ENCODE measurements around the gene SLC22A7.

SLC22A7 gene

GRCh38 chr6:43297644-43298564 is at the start of gene SLC22A7:
Gene SLC22A7, plus strand, starts transcription at chr6:43298260. Its CDS starts 99 bp downstream, at chr6:43298359.
- no peak for DNase-seq (ENCODE audit: low read depth)

GRCh38 chr6:43248791-43249190 is 49.3 kb upstream of the SLC22A7 start:
- DNase-seq (ENCODE audit: low read depth), result no peak

- DNase-seq (ENCODE audit: low read depth), result no peak
These were observed 47.1 kb upstream of the SLC22A7 start for GRCh38 chr6:43250992-43251373.

GRCh38 chr6:43253401-43253800 is 44.7 kb upstream of the SLC22A7 start:
- no peak for DNase-seq (ENCODE audit: low read depth)

GRCh38 chr6:43254138-43254817 is 43.8 kb upstream of the SLC22A7 start:
- DNase-seq (ENCODE audit: low read depth), result peak; percentile 26

- DNase-seq (ENCODE audit: low read depth), result no peak
These were observed 43.2 kb upstream of the SLC22A7 start for GRCh38 chr6:43254846-43255245.

GRCh38 chr6:43255408-43256054 is 42.5 kb upstream of the SLC22A7 start:
- no peak for DNase-seq (ENCODE audit: low read depth)

- no peak for DNase-seq (ENCODE audit: low read depth)
These were observed 41.2 kb upstream of the SLC22A7 start for GRCh38 chr6:43256670-43257366.

GRCh38 chr6:43257367-43258145 is 40.5 kb upstream of the SLC22A7 start:
- DNase-seq (ENCODE audit: low read depth), result no peak

- no peak for DNase-seq (ENCODE audit: low read depth)
These were observed 39.9 kb upstream of the SLC22A7 start for GRCh38 chr6:43258180-43258579.

- DNase-seq (ENCODE audit: low read depth), result no peak
These were observed 39.0 kb upstream of the SLC22A7 start for GRCh38 chr6:43258807-43259686.

GRCh38 chr6:43260791-43261190 is 37.3 kb upstream of the SLC22A7 start:
- no peak for DNase-seq (ENCODE audit: low read depth)

- no peak for DNase-seq (ENCODE audit: low read depth)
These were observed 36.9 kb upstream of the SLC22A7 start for GRCh38 chr6:43261198-43261597.

GRCh38 chr6:43262000-43262779 is 35.9 kb upstream of the SLC22A7 start:
- no peak for DNase-seq (ENCODE audit: low read depth)

GRCh38 chr6:43262780-43263313 is 35.2 kb upstream of the SLC22A7 start:
- DNase-seq (ENCODE audit: low read depth), result no peak

- DNase-seq (ENCODE audit: low read depth), result peak; percentile 51
These were observed 34.5 kb upstream of the SLC22A7 start for GRCh38 chr6:43263314-43264178.

- DNase-seq (ENCODE audit: low read depth), result no peak
These were observed 33.4 kb upstream of the SLC22A7 start for GRCh38 chr6:43264599-43265145.

- DNase-seq (ENCODE audit: low read depth), result no peak
These were observed 32.5 kb upstream of the SLC22A7 start for GRCh38 chr6:43265564-43265963.
